HCT116 (cell line): ENCODE data around the gene BRSK2. TPM values are rescaled to one million over a fixed set of nuclear protein-coding genes. Genes with fewer than 3 reads are reported as not detected.

Source experiments
- ATAC-seq: fragments of 200-7000 bp; cut with Tn5 transposase; 2 replicates; pipeline ENCODE4 v1.9.1; 2020; ENCODE audit warnings: mild to moderate bottlenecking, moderate library complexity
- BruUV-seq: library from RNA; stranded (reverse); fragments of 400-500 nt; replicated peaks from 2 replicates; lab custom pipeline; 2021; lab: Mats Ljungman, UMichigan
- CTCF ChIA-PET: fragments of 300-600 bp; sonication (Branson Sonifier 250); formaldehyde crosslinking; loops from one replicate; lab custom pipeline; 2021; ENCODE audit warnings: antibody characterized with exemption; lab: Charles Lee
- POLR2A ChIA-PET: fragments of 300-600, 350-600 bp; sonication (Branson Sonifier 250); formaldehyde crosslinking; loops from one replicate; lab custom pipeline; 2021; ENCODE audit warnings: antibody characterized with exemption; lab: Charles Lee
- RAD21 ChIA-PET, 2 experiments: fragments of 300-600 bp; sonication (Branson Sonifier 250); formaldehyde crosslinking; loops; one replicate each; lab custom pipeline; 2023; ENCODE audit warnings: low total read pairs in 2 of 2; ENCODE audit not compliant: uncharacterized antibody in 2 of 2, unreplicated experiment in 2 of 2, low non-redundant PET in 1 of 2; lab: Charles Lee
- DNase-seq: peaks from one replicate; pipeline ENCODE4 v3.0.0-alpha.2; 2010; ENCODE audit warnings: low read depth, low spot score
- H2AFZ ChIP-seq: fragments of 200-600 bp; shearing (Covaris generic), sonication (generic); 2 replicates; pipeline ENCODE4 v1.6.1; 2017; ENCODE audit warnings: low read depth, mixed run types, mixed read lengths, antibody characterized with exemption, low read length; ENCODE audit not compliant: poor library complexity, severe bottlenecking
- H3K27ac ChIP-seq: 2 replicates; pipeline ENCODE4 v1.5.1; 2012; ENCODE audit warnings: low read depth, low read length
- H3K27me3 ChIP-seq: fragments of 200-600 bp; sonication (generic); 2 replicates; pipeline ENCODE4 v1.6.1; 2016; ENCODE audit warnings: mixed run types, low read length, mixed read lengths; ENCODE audit not compliant: insufficient read depth
- H3K36me3 ChIP-seq, 2 experiments: fragments of 200-500 bp in 1 of 2; fragments of 200-600 bp in 1 of 2; sonication (Bioruptor generic) in 1 of 2; sonication (generic) in 1 of 2; 2 replicates each; pipeline versions ENCODE4 v1.5.1 to v1.6.1; 2014 to 2016; ENCODE audit warnings: low read length in 2 of 2, inconsistent platforms in 1 of 2, mixed read lengths in 1 of 2, mixed run types in 1 of 2; ENCODE audit not compliant: insufficient read depth in 2 of 2, control insufficient read depth in 1 of 2
- H3K4me1 ChIP-seq, 2 experiments: fragments of 200-600 bp in 1 of 2; sonication (generic) in 1 of 2; 2 replicates each; pipeline versions ENCODE4 v1.5.1 to v1.6.1; 2012 to 2017; ENCODE audit warnings: low read length in 2 of 2, inconsistent platforms in 1 of 2, mild to moderate bottlenecking in 1 of 2, mixed read lengths in 1 of 2, mixed run types in 1 of 2, moderate library complexity in 1 of 2; ENCODE audit not compliant: insufficient read depth in 2 of 2, control insufficient read depth in 1 of 2
- H3K4me2 ChIP-seq: fragments of 200-600 bp; sonication (generic); 2 replicates; pipeline ENCODE4 v1.6.1; 2017; ENCODE audit warnings: mixed run types, low read length, mixed read lengths
- H3K4me3 ChIP-seq, 2 experiments: fragments of 200-600 bp in 1 of 2; sonication (generic) in 1 of 2; replicated peaks in 1 of 2; 2 replicates each; pipeline ENCODE4 v1.5.1; 2011 to 2016; ENCODE audit warnings: low read length in 2 of 2, control low read depth in 1 of 2, low read depth in 1 of 2, mild to moderate bottlenecking in 1 of 2, mixed read lengths in 1 of 2, mixed run types in 1 of 2
- H3K79me2 ChIP-seq: fragments of 200-600 bp; sonication (generic); 2 replicates; pipeline ENCODE4 v1.6.1; 2017; ENCODE audit warnings: mild to moderate bottlenecking, mixed run types, low read length, moderate library complexity, mixed read lengths; ENCODE audit not compliant: insufficient read depth
- H3K9ac ChIP-seq: fragments of 200-600 bp; sonication (generic); 2 replicates; pipeline ENCODE4 v1.6.1; 2016; ENCODE audit warnings: low read length, mixed read lengths
- H3K9me2 ChIP-seq: fragments of 200-600 bp; sonication (generic), shearing (Covaris generic); 2 replicates; pipeline ENCODE4 v1.6.1; 2017; ENCODE audit warnings: mixed run types, mild to moderate bottlenecking, moderate library complexity; ENCODE audit not compliant: insufficient read depth
- H3K9me3 ChIP-seq, 2 experiments: fragments of 200-500 bp in 1 of 2; fragments of 200-600 bp in 1 of 2; sonication (Bioruptor generic) in 1 of 2; sonication (generic) in 1 of 2; 2 replicates each; pipeline ENCODE4 v1.6.1; 2014 to 2017; ENCODE audit warnings: low read length in 2 of 2, mixed read lengths in 2 of 2, inconsistent platforms in 1 of 2, low read depth in 1 of 2, mild to moderate bottlenecking in 1 of 2, mixed run types in 1 of 2, moderate library complexity in 1 of 2; ENCODE audit not compliant: control insufficient read depth in 1 of 2, insufficient read depth in 1 of 2
- H4K20me1 ChIP-seq: fragments of 200-600 bp; sonication (generic), shearing (Covaris generic); 2 replicates; pipeline ENCODE4 v1.6.1; 2017; ENCODE audit warnings: mixed run types, mild to moderate bottlenecking, moderate library complexity; ENCODE audit not compliant: insufficient read depth
- CEBPB ChIP-seq: IDR thresholded peaks from 2 replicates; pipeline ENCODE4 v1.6.1; 2012; ENCODE audit warnings: low read depth
- CTCF ChIP-seq, 3 experiments: fragments of 200-600 bp in 1 of 3; sonication (generic) in 1 of 3; IDR thresholded peaks in 2 of 3; conservative IDR thresholded peaks in 1 of 3; 2 replicates each; pipeline ENCODE4 v1.5.1; 2012 to 2017; ENCODE audit warnings: low read depth in 2 of 3, low read length in 2 of 3, antibody characterized with exemption in 1 of 3, borderline replicate concordance in 1 of 3, control low read depth in 1 of 3, mild to moderate bottlenecking in 1 of 3, mixed read lengths in 1 of 3, mixed run types in 1 of 3, moderate library complexity in 1 of 3; ENCODE audit not compliant: insufficient read depth in 1 of 3
- EGR1 ChIP-seq: IDR thresholded peaks from 2 replicates; pipeline ENCODE4 v1.6.1; 2012; ENCODE audit warnings: low read depth
- EZH2 ChIP-seq: fragments of 200-600 bp; sonication (generic); IDR thresholded peaks from 2 replicates; pipeline ENCODE4 v1.6.1; 2017; ENCODE audit warnings: antibody characterized with exemption, mixed run types
- EZH2phosphoT487 ChIP-seq: fragments of 200-600 bp; IDR thresholded peaks from 2 replicates; pipeline ENCODE4 v1.6.1; 2018; ENCODE audit warnings: antibody characterized with exemption, borderline replicate concordance
- FOSL1 ChIP-seq: IDR thresholded peaks from 2 replicates; pipeline ENCODE4 v1.6.1; 2012; ENCODE audit warnings: low read depth
- POLR2A ChIP-seq: IDR thresholded peaks from 2 replicates; pipeline ENCODE4 v1.7.0; 2011; ENCODE audit warnings: borderline replicate concordance; ENCODE audit not compliant: insufficient read depth, insufficient read length; ENCODE audit errors: extremely low read depth
- POLR2AphosphoS5 ChIP-seq: IDR thresholded peaks from 2 replicates; pipeline ENCODE4 v1.6.1; 2011; ENCODE audit warnings: mild to moderate bottlenecking, low read depth, low read length, moderate library complexity
- RAD21 ChIP-seq: IDR thresholded peaks from 2 replicates; pipeline ENCODE4 v1.6.1; 2012; ENCODE audit warnings: low read depth, mild to moderate bottlenecking
- SIN3A ChIP-seq: IDR thresholded peaks from 2 replicates; pipeline ENCODE4 v1.6.1; 2012; ENCODE audit warnings: low read depth
- SP1 ChIP-seq: IDR thresholded peaks from 2 replicates; pipeline ENCODE4 v1.6.1; 2012; ENCODE audit warnings: low read depth
- SRF ChIP-seq: IDR thresholded peaks from 2 replicates; pipeline ENCODE4 v1.6.1; 2012; ENCODE audit warnings: low read depth
- TCF7L2 ChIP-seq: IDR thresholded peaks from 2 replicates; pipeline ENCODE4 v1.7.0; 2011; ENCODE audit warnings: borderline replicate concordance, inconsistent platforms; ENCODE audit not compliant: insufficient read depth, insufficient read length; ENCODE audit errors: extremely low read depth
- ZBTB33 ChIP-seq: IDR thresholded peaks from 2 replicates; pipeline ENCODE4 v1.6.1; 2011; ENCODE audit warnings: mild to moderate bottlenecking, low read length, moderate library complexity; ENCODE audit not compliant: insufficient replicate concordance; ENCODE audit errors: extremely low read depth
- ZFX ChIP-seq: fragments of 450-650 bp; IDR thresholded peaks from 2 replicates; pipeline ENCODE4 v1.6.1; 2017
- ZNF274 ChIP-seq: fragments of 200-500 bp; sonication (Bioruptor generic); IDR thresholded peaks from 2 replicates; pipeline ENCODE4 v1.6.1; 2014; ENCODE audit warnings: mild to moderate bottlenecking, low read depth, low read length, inconsistent platforms
- intact Hi-C: fragments of 100-400 bp; cut with micrococcal nuclease; formaldehyde crosslinking; loops from 2 replicates; pipeline ENCODE4 v1.10.0; 2022
- total RNA-seq: library from RNA; stranded (reverse); gene quantifications from one replicate; pipeline ENCODE4 v1.2.1, GENCODE V29; 2021; ENCODE audit not compliant: unreplicated experiment

Gene BRSK2
- total RNA-seq, 1 experiment from 2014 or later = 14.0 TPM

GRCh38 chr11:1369371-1370005 is 20.2 kb upstream of the BRSK2 start:
- no peak for ATAC-seq
- Histone ChIP-seq H3K4me2 (no peak overlapping the region), H3K9me3 (peaks cover 5 to 8% of the 10 kb centered on the region in 2 experiments; a peak in 2 of 4 replicates), H3K9me2 (no peaks in the 10 kb centered on the region), H3K79me2 (no peaks in the 10 kb centered on the region), H3K36me3 (no peaks in the 10 kb centered on the region), H3K27me3 (no peaks in the 10 kb centered on the region), H2AFZ (no peak overlapping the region), H3K4me3 (no peak overlapping the region), H3K4me1 (no peaks in the 10 kb centered on the region), H4K20me1 (no peaks in the 10 kb centered on the region)
- DNase-seq = no peak
- intact Hi-C loops = no loop called here
- ChIA-PET CTCF (no interaction called here), RAD21 (no interaction called here)
- no TSS peak for BruUV-seq
- no peak for TF ChIP-seq POLR2A
- no peak for TF ChIP-seq RAD21
- no peak for TF ChIP-seq ZFX
- no peak for TF ChIP-seq SRF
- no peak for TF ChIP-seq EZH2phosphoT487
- TF ChIP-seq POLR2AphosphoS5 = no peak
- TF ChIP-seq, all 23 proteins: peak for 0
- no peak overlapping the region for H3K9ac ChIP-seq
- POLR2A ChIA-PET = no interaction called here
- H3K27ac ChIP-seq = no peak overlapping the region

GRCh38 chr11:1370186-1371025 is 19.3 kb upstream of the BRSK2 start:
- DNase-seq = no peak
- no peak overlapping the region for H2AFZ ChIP-seq
- H3K9me2 ChIP-seq = no peaks in the 10 kb centered on the region
- no peaks in the 10 kb centered on the region for H4K20me1 ChIP-seq
- H3K36me3 ChIP-seq = no peaks in the 10 kb centered on the region
- POLR2A ChIA-PET = no interaction called here
- H3K9ac ChIP-seq = no peak overlapping the region
- CTCF ChIA-PET = no interaction called here
- intact Hi-C loops = no loop called here
- peaks cover 1 to 8% of the 10 kb centered on the region in 2 experiments; a peak in 2 of 4 replicates for H3K9me3 ChIP-seq
- H3K4me3 ChIP-seq = no peak overlapping the region
- H3K4me2 ChIP-seq = no peak overlapping the region
- no peak overlapping the region for H3K27ac ChIP-seq
- ATAC-seq = no peak
- H3K79me2 ChIP-seq = no peaks in the 10 kb centered on the region
- RAD21 ChIA-PET = no interaction called here
- no peaks in the 10 kb centered on the region for H3K4me1 ChIP-seq
- no peaks in the 10 kb centered on the region for H3K27me3 ChIP-seq
- BruUV-seq = no TSS peak
- TF ChIP-seq FOSL1 (no peak), SIN3A (no peak), SRF (no peak), RAD21 (no peak), EGR1 (no peak), EZH2 (no peak), TCF7L2 (no peak), CTCF (IDR thresholded peaks at IDR 0.05 in 2 of 3, conservative IDR thresholded peaks at IDR 0.05 in 1 of 3; ENCODE audit: borderline replicate concordance in 1 of 3, insufficient read depth in 1 of 3, low read depth in 2 of 3, low read length in 2 of 3) (no peak), ZBTB33 (no peak), EZH2phosphoT487 (no peak), CEBPB (no peak), ZNF274 (no peak), SP1 (no peak)
